Endothelial cell of hepatic sinusoid (primary cell): ENCODE results near the gene CEP97.
"Not testable (repeated sequence)": the region's sequence is repeated elsewhere in the genome, so short reads cannot be mapped to it uniquely, and the experiment has no call there.

Source experiments
- in situ Hi-C: cut with HindIII; loops from 2 replicates; pipeline ENCODE4 v1.10.0; 2017; ENCODE audit warnings: low sequenced_read_pairs

Gene CEP97, protein sequence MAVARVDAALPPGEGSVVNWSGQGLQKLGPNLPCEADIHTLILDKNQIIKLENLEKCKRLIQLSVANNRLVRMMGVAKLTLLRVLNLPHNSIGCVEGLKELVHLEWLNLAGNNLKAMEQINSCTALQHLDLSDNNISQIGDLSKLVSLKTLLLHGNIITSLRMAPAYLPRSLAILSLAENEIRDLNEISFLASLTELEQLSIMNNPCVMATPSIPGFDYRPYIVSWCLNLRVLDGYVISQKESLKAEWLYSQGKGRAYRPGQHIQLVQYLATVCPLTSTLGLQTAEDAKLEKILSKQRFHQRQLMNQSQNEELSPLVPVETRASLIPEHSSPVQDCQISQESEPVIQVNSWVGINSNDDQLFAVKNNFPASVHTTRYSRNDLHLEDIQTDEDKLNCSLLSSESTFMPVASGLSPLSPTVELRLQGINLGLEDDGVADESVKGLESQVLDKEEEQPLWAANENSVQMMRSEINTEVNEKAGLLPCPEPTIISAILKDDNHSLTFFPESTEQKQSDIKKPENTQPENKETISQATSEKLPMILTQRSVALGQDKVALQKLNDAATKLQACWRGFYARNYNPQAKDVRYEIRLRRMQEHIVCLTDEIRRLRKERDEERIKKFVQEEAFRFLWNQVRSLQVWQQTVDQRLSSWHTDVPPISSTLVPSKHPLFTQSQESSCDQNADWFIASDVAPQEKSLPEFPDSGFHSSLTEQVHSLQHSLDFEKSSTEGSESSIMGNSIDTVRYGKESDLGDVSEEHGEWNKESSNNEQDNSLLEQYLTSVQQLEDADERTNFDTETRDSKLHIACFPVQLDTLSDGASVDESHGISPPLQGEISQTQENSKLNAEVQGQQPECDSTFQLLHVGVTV

DNA sequence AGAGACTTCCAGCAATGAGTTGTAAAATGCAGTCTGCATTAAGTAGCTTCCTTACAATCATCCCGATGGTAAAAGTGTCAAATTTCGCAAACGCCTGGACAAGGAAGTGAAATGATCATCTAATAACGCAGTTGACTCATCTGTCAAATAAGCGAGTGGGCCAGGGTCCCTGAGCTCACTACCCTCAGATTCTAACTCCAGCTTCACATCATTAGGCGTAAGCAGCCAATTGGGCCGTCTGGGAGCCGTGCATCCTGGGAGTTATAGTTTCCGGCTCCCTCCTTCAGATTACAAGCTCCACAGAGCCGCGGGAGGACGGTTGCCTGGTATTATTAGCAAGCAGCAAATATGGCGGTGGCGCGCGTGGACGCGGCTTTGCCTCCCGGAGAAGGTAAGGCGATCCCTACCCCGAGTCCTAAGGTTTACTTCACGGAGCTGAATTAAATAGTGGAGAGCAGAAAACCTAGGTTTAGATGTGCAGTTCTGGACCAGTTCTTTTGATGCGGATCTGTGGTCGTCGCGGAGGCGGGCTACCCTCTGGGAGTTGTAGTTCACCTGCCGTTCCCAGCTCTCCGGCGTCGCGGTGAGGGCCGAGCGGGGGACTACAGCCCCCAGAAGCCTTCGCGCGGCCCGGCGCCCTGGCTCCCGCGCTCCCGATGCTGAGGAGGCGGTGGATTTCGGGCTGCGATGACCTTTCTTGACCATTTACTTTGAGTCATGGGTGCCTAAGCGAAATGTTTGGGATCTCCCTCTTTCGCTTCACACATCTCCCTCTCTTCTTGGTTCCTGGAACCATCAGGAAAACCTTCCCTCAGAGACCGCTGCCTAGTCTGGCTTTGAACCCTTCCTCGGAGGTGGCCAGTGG is at the start of gene CEP97:
CEP97 (plus strand) TSS at position 286 of the 865 bp plus-strand sequence; CDS start at position 349, 63 bp downstream.
- in situ Hi-C loops = no loop called here

DNA sequence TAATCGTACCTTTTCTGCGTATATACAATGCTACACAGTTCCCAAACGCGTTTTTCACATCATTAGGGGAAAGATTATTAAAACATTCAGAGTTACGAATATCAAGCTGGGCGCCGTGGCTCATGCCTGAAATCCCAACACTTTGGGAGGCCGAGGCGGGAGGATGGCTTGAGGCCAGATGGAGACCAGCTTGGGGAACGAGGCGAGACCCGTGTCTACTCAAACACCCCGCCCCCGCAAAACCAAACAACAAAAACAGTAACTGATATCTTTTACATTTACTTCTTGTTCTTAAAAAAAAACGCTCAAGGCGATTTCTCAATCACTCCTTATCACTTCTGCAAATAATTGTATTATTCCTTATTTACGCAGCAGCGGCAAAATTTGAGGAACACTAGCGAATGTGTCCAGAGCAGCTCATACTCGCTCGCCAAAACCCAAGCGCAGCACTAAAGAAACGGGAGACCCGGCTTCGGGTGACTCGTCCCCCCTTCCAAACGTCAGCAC is 48.7 kb upstream of the CEP97 start:
- in situ Hi-C loops = no loop called here

- in situ Hi-C loops = no loop called here
Observed at GRCh38 chr3:101676216-101676764, 48.1 kb upstream of the CEP97 start.

DNA sequence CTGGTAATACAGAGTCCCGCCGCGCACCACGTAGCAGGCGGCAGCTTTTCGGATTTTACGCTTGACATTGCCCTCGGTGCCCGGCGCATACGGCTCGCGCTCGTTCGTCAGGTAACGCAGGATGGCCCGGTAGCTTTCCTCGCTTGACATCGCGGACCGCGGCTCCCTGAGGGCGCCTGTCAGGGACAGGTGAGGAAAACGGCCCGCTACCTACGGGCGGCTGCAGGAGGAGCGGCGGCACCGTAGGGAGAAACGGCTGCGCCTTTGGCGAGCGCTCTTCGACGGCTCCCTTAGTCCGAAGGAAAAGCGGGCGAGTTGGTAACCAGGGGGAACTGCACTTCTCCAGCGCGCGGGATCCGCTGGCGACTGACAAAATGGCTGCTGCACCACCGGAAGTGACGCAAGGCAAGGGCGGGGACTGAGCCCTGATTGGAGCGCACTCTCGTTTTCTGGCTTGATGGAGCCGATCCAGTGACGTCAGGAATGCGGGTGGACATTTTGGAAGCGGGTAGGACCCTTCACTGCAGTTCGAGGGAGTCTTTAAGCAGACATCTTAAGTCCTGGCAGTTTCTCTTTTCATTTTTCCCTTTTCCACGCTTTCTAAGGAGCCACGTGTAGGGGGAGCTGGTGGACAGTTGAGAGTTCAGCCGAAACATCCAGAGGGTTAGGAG is 47.5 kb upstream of the CEP97 start, which contains the start of gene ZBTB11:
ZBTB11 (minus strand) TSS at position 368 of the 671 bp plus-strand sequence; CDS start at position 150, 218 bp downstream.
- in situ Hi-C loops = no loop called here

DNA sequence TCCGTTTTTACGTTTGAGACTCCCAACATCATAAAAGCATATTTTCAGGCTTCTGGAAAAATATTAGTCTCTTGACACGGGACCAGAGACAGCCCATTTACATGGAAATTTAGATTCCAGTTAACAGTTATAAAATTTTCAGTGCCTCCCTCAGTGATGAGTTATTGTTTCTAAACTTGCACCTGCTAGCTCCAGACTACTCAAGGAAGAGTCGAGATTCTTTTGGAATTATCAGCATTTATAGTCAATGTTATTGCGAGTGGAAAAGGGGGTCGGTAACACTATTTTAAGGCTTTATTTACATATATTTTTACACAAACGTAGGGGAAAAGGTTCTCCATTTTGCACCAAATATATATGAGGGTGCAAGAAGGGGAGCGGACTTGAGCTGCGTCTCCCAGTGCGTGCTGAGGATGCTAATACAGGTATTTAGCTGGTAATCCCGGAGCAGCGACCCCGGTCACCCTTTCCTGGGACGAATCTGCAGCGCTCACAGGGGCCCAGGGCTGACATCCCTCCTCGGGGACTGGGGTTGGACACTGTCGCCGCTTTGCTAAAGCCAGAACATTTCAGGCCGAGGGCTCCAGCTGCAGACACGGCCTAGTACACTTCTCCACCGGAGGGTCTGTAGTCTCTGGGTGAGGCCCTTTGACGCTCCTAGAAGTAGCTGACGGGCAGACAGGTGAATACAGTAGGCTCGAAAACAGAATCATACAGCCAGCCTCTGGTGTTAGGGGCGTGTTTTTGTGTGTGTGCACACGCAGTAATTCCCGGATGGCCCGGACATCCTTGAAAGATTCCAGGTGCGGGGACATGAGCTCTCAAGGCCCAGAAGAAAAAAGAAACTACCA is 46.8 kb upstream of the CEP97 start:
- in situ Hi-C loops = no loop called here

- in situ Hi-C loops = not testable (repeated sequence)
Observed at GRCh38 chr3:101678837-101679236, 45.6 kb upstream of the CEP97 start.

DNA sequence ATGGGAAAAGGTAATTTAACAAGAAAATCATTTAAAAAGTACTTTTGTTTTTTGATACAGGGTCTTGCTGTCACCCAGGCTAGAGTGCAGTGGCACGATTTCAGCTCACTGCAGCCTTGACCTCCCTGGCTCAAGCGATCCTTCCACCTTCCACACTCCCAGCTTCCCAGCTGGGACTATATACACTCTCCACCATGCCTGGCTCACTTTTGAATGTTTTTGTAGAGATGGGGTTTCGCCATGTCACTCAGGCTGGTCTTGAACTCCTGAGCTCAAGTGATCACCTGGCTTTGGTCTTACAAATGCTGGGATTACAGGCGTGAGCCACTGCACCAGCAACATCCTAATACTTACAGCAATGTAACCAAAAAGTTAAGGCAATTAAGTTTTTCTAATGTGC is 43.9 kb upstream of the CEP97 start:
- in situ Hi-C loops = no loop called here

GRCh38 chr3:101685050-101685400 is 39.4 kb upstream of the CEP97 start:
- in situ Hi-C loops = no loop called here

DNA sequence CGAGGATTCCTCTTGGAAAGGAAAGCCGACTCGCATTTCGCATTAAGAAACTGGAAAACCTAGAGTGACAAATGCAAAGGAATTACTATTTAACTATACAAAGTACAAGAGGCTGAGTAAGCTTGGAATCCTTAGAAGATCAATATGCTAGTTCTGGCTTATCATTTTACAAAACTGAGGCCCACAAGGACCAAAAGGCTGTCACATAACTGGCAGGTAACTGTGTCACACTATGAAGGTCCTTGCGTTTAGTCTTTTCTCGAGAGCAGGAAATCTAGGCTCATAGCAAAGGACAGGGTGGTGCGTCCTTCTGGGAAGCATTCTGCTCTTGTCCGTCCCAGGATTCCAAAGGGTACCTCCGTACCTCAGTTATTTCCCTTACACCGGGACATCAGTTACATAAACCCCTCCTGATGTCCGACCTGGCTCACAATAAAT is 38.5 kb upstream of the CEP97 start:
- in situ Hi-C loops = no loop called here

GRCh38 chr3:101687142-101687931 is 37.1 kb upstream of the CEP97 start:
- in situ Hi-C loops = no loop called here

- in situ Hi-C loops = no loop called here
Observed at GRCh38 chr3:101689286-101689685, 35.1 kb upstream of the CEP97 start.

GRCh38 chr3:101690972-101691371 is 33.4 kb upstream of the CEP97 start:
- in situ Hi-C loops = no loop called here

DNA sequence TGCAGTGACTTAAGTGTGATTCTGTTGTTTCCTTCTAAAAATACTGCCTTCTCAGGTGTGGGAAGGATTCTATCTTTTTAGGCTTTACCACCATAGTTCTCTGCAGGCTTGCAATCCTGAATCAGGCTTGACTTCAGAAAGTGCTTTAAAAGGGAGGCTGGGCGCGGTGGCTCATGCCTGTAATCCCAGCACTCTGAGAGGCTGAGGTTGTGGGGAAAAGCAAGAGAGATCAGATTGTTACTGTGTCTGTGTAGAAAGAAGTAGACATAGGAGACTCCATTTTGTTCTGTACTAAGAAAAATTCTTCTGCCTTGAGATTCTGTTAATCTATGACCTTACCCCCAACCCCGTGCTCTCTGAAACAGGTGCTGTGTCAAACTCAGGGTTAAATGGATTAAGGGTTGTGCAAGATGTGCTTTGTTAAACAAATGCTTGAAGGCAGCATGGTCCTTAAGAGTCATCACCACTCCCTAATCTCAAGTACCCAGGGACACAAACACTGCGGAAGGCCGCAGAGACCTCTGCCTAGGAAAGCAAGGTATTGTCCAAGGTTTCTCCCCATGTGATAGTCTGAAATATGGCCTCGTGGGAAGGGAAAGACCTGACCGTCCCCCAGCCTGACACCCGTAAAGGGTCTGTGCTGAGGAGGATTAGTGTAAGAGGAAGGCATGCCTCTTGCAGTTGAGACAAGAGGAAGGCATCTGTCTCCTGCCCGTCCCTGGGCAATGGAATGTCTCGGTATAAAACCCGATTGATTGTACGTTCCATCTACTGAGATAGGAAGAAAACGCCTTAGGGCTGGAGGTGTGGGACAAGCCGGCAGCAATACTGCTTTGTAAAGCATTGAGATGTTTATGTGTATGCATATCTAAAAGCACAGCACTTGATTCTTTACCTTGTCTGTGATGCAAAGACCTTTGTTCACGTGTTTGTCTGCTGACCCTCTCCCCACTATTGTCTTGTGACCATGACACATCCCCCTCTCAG is 32.4 kb upstream of the CEP97 start:
- in situ Hi-C loops = not testable (repeated sequence)

GRCh38 chr3:101693540-101693939 is 30.9 kb upstream of the CEP97 start:
- in situ Hi-C loops = not testable (repeated sequence)

GRCh38 chr3:101694836-101695235 is 29.6 kb upstream of the CEP97 start:
- in situ Hi-C loops = not testable (repeated sequence)

- in situ Hi-C loops = no loop called here
Observed at GRCh38 chr3:101695779-101696372, 28.5 kb upstream of the CEP97 start.
